OCI-M2 (cell line): ENCODE data around the gene GALM.
"Not testable (repeated sequence)": the region's sequence is repeated elsewhere in the genome, so short reads cannot be mapped to it uniquely, and the experiment has no call there.

Source experiments
- DNase-seq: peaks from one replicate; lab custom pipeline; 2025; ENCODE audit not compliant: unreplicated experiment; lab: John Stamatoyannopoulos, UW

The GALM gene

GRCh38 chr2:38676681-38677080, 10.8 kb downstream of the GALM start:
- no peak for DNase-seq

DNA sequence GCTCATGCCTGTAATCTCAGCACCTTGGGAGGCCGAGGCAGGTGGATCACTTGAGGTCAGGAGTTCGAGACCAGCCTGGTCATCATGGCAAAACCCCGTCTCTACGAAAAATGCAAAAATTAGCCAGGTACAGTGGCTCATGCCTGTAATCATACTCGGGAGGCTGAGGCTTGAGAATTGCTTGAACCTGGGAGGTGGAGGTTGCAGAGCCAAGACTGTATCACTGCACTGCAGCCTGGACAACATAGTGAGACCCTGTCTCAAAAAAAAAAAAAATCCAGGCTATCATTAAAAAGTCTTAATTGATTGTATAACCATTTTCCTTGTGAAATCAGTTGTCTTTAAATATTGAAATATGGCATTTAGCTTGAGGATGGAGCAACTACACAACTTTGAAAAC, 15.0 kb downstream of the GALM start:
- not testable (repeated sequence) for DNase-seq

- no peak for DNase-seq
Measured at GRCh38 chr2:38682008-38682575, 16.2 kb downstream of the GALM start.

- DNase-seq, result not testable (repeated sequence)
Measured at GRCh38 chr2:38682620-38683019, 16.7 kb downstream of the GALM start.

- no peak for DNase-seq
Measured at GRCh38 chr2:38683766-38684165, 17.9 kb downstream of the GALM start.

DNA sequence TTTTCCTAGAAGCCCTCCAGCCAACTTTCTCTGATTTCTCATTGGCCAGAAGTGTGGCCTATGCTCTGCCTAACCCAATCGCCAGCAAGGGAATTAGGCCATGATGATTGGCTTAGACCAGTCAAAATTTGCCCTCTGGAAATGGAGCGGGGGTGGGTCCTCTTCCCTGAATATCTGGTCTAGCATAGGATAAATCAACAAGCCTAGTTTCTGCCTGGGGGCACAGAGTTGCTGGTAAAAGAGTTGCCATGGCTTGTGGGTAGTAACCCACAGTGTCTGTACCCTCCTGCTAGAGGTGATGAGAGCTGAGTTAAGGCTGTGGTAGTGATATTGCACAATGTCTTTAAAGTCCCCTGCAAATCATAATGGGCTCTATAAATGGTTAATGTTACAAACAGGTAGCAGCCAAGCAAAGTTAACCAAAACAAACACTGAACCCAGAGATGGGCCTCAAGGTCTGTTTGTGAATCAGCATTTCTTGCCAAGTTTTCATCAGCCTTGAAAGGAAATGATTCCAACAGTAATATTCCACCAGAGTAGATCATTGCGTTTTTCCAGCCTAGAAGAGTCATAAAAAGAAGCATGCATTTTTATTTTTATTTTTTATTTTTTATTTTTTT, 19.3 kb downstream of the GALM start:
- DNase-seq, result no peak

GRCh38 chr2:38690499-38691420, 24.8 kb downstream of the GALM start:
- no peak for DNase-seq

GRCh38 chr2:38691994-38692393, 26.1 kb downstream of the GALM start:
- no peak for DNase-seq

DNA sequence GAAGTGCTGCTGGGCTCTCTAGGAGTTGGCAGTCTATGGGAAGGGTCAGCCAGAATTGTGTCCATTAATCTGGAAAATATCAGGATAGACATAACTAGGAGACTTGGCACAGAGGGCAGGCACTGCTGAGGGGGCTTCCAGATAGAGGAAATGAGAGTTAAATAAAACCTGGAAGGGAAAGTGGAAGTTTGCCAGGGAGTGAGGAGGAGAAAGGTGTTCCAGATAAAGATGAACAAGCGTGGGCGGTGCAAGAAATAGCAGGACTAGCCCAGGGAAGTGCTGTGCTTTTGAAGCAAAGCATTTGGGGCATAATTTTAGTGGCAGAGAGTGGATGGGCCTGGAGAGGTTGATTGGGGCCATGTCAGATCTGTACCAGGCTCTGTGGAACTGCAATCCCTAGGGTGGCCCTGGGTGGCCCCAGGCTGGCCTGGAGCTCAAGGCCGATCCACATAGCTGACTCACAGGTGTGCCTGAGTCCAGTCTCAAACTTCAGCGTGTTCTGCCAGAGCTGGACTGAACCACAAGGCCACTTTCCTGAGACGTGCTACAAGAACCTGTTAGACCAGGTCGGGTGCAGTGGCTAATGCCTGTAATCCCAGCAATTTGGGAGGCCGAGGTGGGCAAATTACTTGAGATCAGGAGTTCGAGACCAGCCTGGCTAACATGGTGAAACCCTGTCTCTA, 26.9 kb downstream of the GALM start:
- DNase-seq, result no peak

GRCh38 chr2:38697116-38697840, 31.4 kb downstream of the GALM start:
- no peak for DNase-seq

DNA sequence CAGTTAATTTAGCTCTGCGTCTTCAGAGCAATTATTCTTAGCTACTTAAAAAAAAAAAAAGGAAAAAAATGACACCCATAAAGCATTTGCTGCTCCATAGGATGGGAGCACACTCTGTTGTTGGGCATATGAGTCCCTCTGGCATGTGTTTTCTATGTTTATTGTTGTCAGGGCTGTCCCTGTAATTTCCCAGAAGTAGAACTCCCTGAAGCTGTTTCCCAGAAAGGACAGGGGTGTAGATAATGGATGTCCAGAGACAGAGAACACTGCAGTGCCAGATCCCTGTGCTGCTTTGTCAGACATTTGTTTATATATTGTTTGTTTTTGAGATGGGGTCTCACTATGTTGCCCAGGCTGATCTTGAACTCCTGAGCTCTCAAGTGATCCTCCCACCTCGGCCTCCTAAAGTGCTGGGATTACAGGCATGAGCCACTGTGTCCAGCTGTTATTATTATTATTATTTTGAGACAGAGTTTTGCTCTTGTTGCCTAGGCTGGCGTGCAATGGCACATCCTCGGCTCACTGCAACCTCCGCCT, 32.6 kb downstream of the GALM start:
- no peak for DNase-seq

GRCh38 chr2:38700113-38700785, 34.3 kb downstream of the GALM start:
- no peak for DNase-seq

- no peak for DNase-seq
Measured at GRCh38 chr2:38700881-38701458, 35.1 kb downstream of the GALM start.

DNA sequence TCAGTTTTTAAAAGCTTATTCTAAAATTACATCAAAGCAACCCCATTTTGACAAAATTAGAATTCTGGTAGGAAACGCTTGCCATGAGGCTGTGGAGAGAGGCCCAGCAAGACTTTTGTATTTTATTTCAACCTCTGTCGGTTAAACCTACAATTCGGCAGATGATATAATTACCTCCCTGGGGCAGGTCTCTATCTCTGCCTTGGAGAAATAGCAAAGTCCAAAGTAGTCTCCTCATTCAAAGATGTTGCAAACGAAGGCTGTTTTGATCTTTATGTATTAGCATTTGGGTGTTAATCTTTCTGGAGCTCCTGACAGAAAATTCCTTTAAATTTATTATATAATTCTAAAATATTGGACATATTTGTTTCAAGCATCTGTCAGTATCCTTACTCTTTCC, 35.6 kb downstream of the GALM start:
- no peak for DNase-seq

GRCh38 chr2:38702413-38702812, 36.5 kb downstream of the GALM start:
- no peak for DNase-seq

DNA sequence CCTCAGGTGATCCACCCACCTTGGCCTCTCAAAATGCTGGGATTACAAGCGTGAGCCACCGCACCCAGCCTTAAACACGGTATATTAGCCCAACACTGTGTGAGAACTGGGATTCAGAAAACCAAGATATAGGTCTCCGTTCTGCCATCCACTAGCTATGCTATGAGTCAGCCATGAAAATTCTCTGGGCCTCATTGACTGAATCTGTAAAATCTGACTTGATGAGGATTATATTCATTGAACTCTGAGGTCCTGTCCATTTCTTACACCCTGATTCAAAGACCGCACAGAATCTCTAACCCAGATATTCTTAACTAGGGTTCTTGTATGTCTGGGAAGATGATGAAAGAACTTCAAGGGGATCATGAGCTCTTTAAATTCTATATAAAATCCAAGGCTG, 37.4 kb downstream of the GALM start:
- DNase-seq, result not testable (repeated sequence)

DNA sequence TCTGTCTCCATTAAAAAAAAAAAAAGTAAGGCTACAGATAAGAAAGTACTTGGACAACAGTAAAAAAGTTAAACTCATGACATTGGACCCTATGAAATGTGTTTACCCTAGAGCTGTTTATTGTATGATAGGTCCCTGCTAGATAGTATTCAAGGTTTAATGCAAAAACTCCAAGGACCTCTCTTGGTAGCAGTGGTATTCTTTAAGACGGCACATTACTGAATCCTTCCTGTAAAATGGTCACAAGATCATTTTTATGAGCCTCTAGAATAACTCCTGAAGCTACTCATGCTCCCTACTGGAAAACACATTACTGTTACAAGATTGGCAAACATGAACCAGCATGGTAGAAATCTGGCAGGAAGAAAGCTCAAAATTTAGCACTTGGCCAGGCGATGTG, 38.8 kb downstream of the GALM start:
- no peak for DNase-seq

- DNase-seq, result no peak
Measured at GRCh38 chr2:38706846-38707345, 41.0 kb downstream of the GALM start.

GRCh38 chr2:38708491-38708890, 42.6 kb downstream of the GALM start:
- DNase-seq, result not testable (repeated sequence)
